A673 (cell line): ENCODE measurements around the gene RNF25.

ENCODE experiments used
- CTCF ChIP-seq: fragments of 300-800, 200-600 bp; sonication (generic); conservative IDR thresholded peaks from 2 replicates; pipeline ENCODE4 v1.5.1; 2017; ENCODE audit warnings: low read depth, mild to moderate bottlenecking, antibody characterized with exemption, low read length, moderate library complexity, mixed read lengths
- EZH2 ChIP-seq: fragments of 200-600 bp; sonication (generic); IDR thresholded peaks from 2 replicates; pipeline ENCODE4 v1.6.1; 2017; ENCODE audit warnings: borderline replicate concordance, low read depth, mild to moderate bottlenecking, mixed read lengths, antibody characterized with exemption, low read length; ENCODE audit not compliant: poor library complexity, severe bottlenecking

GRCh38 chr2:218658671-218659257 lies 13.0 kb downstream of the RNF25 start:
- TF ChIP-seq EZH2, result no peak
- peak; percentile 50 for TF ChIP-seq CTCF
